Inflammatory macrophage treated with lipopolysaccharide for 1 hour (primary cell): ENCODE results near the gene LGMN.

Experiments used
- DNase-seq, 2 donors: peaks; one replicate each; pipeline ENCODE4 v3.0.0-alpha.2; 2020 to 2022

Gene LGMN

GRCh38 chr14:92724516-92725340, 23.7 kb downstream of the LGMN start:
- DNase-seq, result peak; percentile 93 to 97

- no peak for DNase-seq
Measured at GRCh38 chr14:92719890-92720323, 28.5 kb downstream of the LGMN start.

- no peak for DNase-seq
Measured at GRCh38 chr14:92719421-92719820, 29.0 kb downstream of the LGMN start.

GRCh38 chr14:92718664-92719063, 29.8 kb downstream of the LGMN start:
- DNase-seq, result no peak

GRCh38 chr14:92717571-92718042, 30.8 kb downstream of the LGMN start:
- no peak for DNase-seq

GRCh38 chr14:92716131-92716530, 32.3 kb downstream of the LGMN start:
- DNase-seq, result no peak

- DNase-seq, result peak; percentile 52 to 93
Measured at GRCh38 chr14:92714739-92715307, 33.6 kb downstream of the LGMN start.

- DNase-seq, result no peak
Measured at GRCh38 chr14:92712654-92713051, 35.8 kb downstream of the LGMN start.

GRCh38 chr14:92711976-92712653, 36.3 kb downstream of the LGMN start:
- DNase-seq, result no peak

GRCh38 chr14:92710001-92710341, 38.5 kb downstream of the LGMN start:
- DNase-seq, result no peak

GRCh38 chr14:92709340-92710000, 39.0 kb downstream of the LGMN start:
- no peak for DNase-seq

- DNase-seq, result no peak
Measured at GRCh38 chr14:92706386-92706785, 42.0 kb downstream of the LGMN start.

GRCh38 chr14:92704821-92705220, 43.6 kb downstream of the LGMN start:
- no peak for DNase-seq

- DNase-seq, result peak; percentile 75 to 86
Measured at GRCh38 chr14:92704036-92704804, 44.2 kb downstream of the LGMN start.

- DNase-seq, result no peak
Measured at GRCh38 chr14:92703516-92703915, 44.9 kb downstream of the LGMN start.

- DNase-seq, result peak; percentile 54 to 57
Measured at GRCh38 chr14:92702441-92702918, 45.9 kb downstream of the LGMN start.

- DNase-seq, result no peak
Measured at GRCh38 chr14:92701826-92702225, 46.6 kb downstream of the LGMN start.

- DNase-seq, result no peak
Measured at GRCh38 chr14:92698393-92698792, 50.0 kb downstream of the LGMN start.

GRCh38 chr14:92696366-92696765, 52.1 kb downstream of the LGMN start:
- peak; percentile 21 to 22 for DNase-seq

GRCh38 chr14:92695562-92695961, 52.9 kb downstream of the LGMN start:
- no peak for DNase-seq

- DNase-seq, result no peak
Measured at GRCh38 chr14:92694807-92695206, 53.6 kb downstream of the LGMN start.
